Lung (tissue), 12 donors: ENCODE results near the gene SLC25A21. TPM values are rescaled to one million over a fixed set of nuclear protein-coding genes. Genes with fewer than 3 reads are reported as not detected.

ENCODE experiments used
- ATAC-seq: fragments of 200-7000 bp; cut with Tn5 transposase; one replicate; pipeline ENCODE4 v1.9.1; 2020; ENCODE audit warnings: moderate number of reproducible peaks; ENCODE audit not compliant: insufficient read depth, low FRiP score
- DNase-seq, 3 donors: peaks; one replicate each; pipeline ENCODE4 v3.0.0-alpha.2; 2013 to 2017
- H3K27ac ChIP-seq, 2 donors: one replicate each; pipeline ENCODE4 v1.5.1; 2013; ENCODE audit warnings: mild to moderate bottlenecking in 2 of 2, moderate library complexity in 2 of 2, control low read depth in 1 of 2, inconsistent platforms in 1 of 2, low read depth in 1 of 2, low read length in 1 of 2
- H3K27me3 ChIP-seq, 3 donors: one replicate each; pipeline ENCODE4 v1.5.1; 2013; ENCODE audit warnings: low read length in 2 of 3; ENCODE audit not compliant: control insufficient read depth in 3 of 3, insufficient read depth in 3 of 3
- H3K36me3 ChIP-seq, 4 donors: one replicate each; pipeline ENCODE4 v1.5.1; 2013; ENCODE audit warnings: low read length in 4 of 4, mild to moderate bottlenecking in 1 of 4, moderate library complexity in 1 of 4; ENCODE audit not compliant: control insufficient read depth in 4 of 4, insufficient read depth in 4 of 4
- H3K4me1 ChIP-seq, 5 donors: one replicate each; pipeline ENCODE4 v1.5.1; 2013; ENCODE audit warnings: low read length in 5 of 5, mild to moderate bottlenecking in 2 of 5, moderate library complexity in 1 of 5; ENCODE audit not compliant: control insufficient read depth in 5 of 5, insufficient read depth in 5 of 5
- H3K4me3 ChIP-seq: one replicate; pipeline ENCODE4 v1.5.1; 2013; ENCODE audit warnings: mild to moderate bottlenecking, control low read depth, moderate library complexity
- H3K9ac ChIP-seq, 2 donors: one replicate each; pipeline ENCODE4 v1.5.1; 2013; ENCODE audit warnings: low read length in 2 of 2, control low read depth in 1 of 2; ENCODE audit not compliant: insufficient read depth in 1 of 2
- H3K9me3 ChIP-seq, 4 donors: one replicate each; pipeline ENCODE4 v1.5.1; 2013; ENCODE audit warnings: low read length in 3 of 4, mild to moderate bottlenecking in 1 of 4, moderate library complexity in 1 of 4; ENCODE audit not compliant: control insufficient read depth in 4 of 4, insufficient read depth in 3 of 4
- WGBS, 2 donors: extraction: QIAGEN DNeasy Blood & Tissue Kit; methylation state at CpG; one replicate each; pipeline ENCODE4 v1.1.7; 2013; 5-methylcytosine and 5-hydroxymethylcytosine counted together
- polyA plus RNA-seq, 2 donors: library from polyadenylated mRNA; stranded (reverse); fragments of 200-250 nt; gene quantifications; one replicate each; pipeline ENCODE4 v1.2.1, GENCODE V29; 2013
- total RNA-seq, 2 donors: library from RNA; depleted of rRNA in 1 of 2; stranded (reverse); fragments of >200 nt in 1 of 2; gene quantifications; one replicate each; pipeline ENCODE4 v1.2.1, GENCODE V29; 2014 to 2021
- TF ChIP-seq, protein P1 (sequence below): IDR thresholded peaks from 2 replicates; pipeline ENCODE4 v1.5.1; 2012; ENCODE audit warnings: mild to moderate bottlenecking; ENCODE audit errors: control extremely low read depth, extremely low read depth
- donor health status: control.
- donor health status: control.
- donor health status: Bipolar disorder and iron deficiency.
- donor health status: healthy.
- donor health status: DM: yes; HTN: yes; CAD: no.

Gene SLC25A21
- total and polyA plus RNA-seq, 4 donors, result 0.23 to 2.6 (median 0.42) TPM

DNA sequence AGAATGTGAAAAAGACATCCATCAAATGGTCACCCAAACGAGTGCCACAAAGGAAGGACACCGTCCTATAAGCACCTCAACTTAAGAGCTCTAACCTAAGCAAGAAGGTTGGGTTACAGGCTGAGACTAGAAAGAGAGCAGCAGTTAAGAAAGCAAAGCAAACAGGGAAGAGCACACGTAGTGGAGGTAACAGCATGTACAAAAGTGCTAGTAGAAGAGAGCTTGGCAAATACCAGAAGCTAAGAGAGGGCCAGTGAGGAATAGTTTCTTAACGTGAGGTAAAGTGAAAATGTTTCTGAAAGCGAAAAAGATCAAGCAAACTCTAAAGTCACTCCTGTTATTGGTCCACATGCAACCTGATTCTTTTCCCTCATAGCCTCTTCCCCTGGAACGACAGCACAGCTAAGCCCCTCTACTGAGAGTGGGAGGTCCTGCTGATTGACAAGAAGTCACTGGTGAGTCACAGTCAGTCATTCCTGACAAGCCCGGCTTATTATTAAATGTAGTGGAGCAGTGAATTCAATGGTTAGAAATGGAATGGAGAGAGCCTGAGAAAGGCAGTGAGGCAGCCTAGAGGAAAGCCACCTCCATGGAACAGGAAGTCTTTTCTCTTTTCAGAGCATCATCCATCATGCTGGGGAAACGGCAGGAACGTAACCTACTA lies 204.4 kb downstream of the SLC25A21 start:
- no peaks in the 10 kb centered on the region for H3K36me3 ChIP-seq
- no peaks in the 10 kb centered on the region for H3K4me1 ChIP-seq
- no peak overlapping the region for H3K27ac ChIP-seq
- ATAC-seq (peak; percentile 67), DNase-seq (peak in 2 of 3 donors; percentile 1 to 16)
- TF ChIP-seq, protein P1, sequence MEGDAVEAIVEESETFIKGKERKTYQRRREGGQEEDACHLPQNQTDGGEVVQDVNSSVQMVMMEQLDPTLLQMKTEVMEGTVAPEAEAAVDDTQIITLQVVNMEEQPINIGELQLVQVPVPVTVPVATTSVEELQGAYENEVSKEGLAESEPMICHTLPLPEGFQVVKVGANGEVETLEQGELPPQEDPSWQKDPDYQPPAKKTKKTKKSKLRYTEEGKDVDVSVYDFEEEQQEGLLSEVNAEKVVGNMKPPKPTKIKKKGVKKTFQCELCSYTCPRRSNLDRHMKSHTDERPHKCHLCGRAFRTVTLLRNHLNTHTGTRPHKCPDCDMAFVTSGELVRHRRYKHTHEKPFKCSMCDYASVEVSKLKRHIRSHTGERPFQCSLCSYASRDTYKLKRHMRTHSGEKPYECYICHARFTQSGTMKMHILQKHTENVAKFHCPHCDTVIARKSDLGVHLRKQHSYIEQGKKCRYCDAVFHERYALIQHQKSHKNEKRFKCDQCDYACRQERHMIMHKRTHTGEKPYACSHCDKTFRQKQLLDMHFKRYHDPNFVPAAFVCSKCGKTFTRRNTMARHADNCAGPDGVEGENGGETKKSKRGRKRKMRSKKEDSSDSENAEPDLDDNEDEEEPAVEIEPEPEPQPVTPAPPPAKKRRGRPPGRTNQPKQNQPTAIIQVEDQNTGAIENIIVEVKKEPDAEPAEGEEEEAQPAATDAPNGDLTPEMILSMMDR, result no peak
- no peak overlapping the region for H3K9ac ChIP-seq
- H3K4me3 ChIP-seq, result no peak overlapping the region
- H3K27me3 ChIP-seq, result no peaks in the 10 kb centered on the region
- 41 to 53% methylated on average over 9 of the region's 9 CpGs for WGBS, 2 donors
- H3K9me3 ChIP-seq, result no peaks in the 10 kb centered on the region

DNA sequence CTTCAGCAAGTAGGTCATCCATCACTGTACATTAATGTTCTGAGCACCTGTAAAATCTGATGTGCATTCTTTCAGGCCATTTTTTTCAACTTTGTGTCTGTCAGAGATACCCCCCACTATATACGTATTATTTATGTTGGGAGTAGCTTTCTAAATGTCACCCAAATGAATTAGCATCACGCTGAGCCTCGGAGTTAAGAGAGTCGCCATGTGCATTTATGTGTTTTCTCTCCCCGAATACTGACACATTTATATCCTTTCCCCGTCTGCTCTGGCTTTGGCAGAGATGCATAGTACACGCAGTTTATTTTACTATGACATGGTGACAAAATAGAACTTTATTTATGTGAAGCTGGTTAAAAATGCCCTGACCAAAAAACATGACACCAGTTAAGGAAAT lies 216.4 kb downstream of the SLC25A21 start:
- Histone ChIP-seq H3K4me3 (no peak overlapping the region), H3K9me3 (peaks cover 0 to 2% (median 0%) of the 10 kb centered on the region in 4 donors), H3K27me3 (no peaks in the 10 kb centered on the region), H3K27ac (no peak overlapping the region), H3K4me1 (no peaks in the 10 kb centered on the region), H3K36me3 (no peaks in the 10 kb centered on the region), H3K9ac (no peak overlapping the region)
- TF ChIP-seq, protein P1, result no peak
- no peak for ATAC-seq
- 77 to 85% methylated on average over 7 of the region's 7 CpGs for WGBS, 2 donors
- DNase-seq, result no peak

DNA sequence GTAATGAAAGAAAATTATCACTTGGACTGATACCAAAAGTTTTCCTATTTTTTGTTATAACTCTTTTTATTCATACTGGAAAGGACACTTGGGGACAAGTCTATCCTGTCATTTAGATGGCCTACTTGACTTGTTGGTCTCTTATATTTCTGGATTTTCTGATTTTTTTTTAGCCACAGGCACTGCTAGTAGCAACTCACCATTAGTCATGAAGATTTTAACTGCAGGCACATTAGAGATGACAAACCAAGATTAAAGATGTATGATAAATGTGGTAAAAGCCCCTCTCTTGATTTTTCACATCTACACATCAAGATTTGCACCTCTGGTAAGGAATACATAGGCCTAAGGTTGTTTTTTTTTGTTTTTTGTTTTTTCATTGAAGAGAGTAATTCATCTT lies 217.0 kb downstream of the SLC25A21 start:
- H3K9me3 ChIP-seq, result peaks cover 0 to 2% (median 0%) of the 10 kb centered on the region in 4 donors
- H3K4me1 ChIP-seq, result no peaks in the 10 kb centered on the region
- no peak overlapping the region for H3K9ac ChIP-seq
- no peaks in the 10 kb centered on the region for H3K36me3 ChIP-seq
- ATAC-seq (no peak), DNase-seq (no peak)
- H3K27me3 ChIP-seq, result no peaks in the 10 kb centered on the region
- no peak overlapping the region for H3K4me3 ChIP-seq
- no peak overlapping the region for H3K27ac ChIP-seq
- TF ChIP-seq, protein P1, result no peak

DNA sequence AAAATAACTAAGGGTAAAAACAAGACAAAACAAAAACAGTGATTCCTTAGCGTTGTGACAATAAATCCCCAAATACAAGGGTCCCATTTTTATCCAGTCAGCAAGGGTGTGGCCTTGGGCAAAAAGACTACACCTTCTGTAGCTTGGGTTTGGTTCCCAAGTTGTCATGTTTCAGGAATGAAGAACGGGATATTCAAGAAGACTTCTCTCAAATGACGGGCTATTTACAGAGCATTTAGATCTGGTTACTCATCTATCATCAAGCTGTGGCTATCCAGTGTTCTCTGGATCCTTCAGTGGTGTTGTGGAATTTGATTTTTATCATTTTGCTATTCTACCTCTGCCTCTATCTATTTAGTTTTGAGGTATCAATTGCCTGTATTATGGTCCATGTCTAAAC lies 219.7 kb downstream of the SLC25A21 start:
- no peak for DNase-seq
- H3K4me3 ChIP-seq, result no peak overlapping the region
- no peak overlapping the region for H3K27ac ChIP-seq
- H3K9ac ChIP-seq, result no peak overlapping the region
- H3K36me3 ChIP-seq, result no peaks in the 10 kb centered on the region
- H3K27me3 ChIP-seq, result peaks cover 0 to 4% (median 0%) of the 10 kb centered on the region in 3 donors
- H3K9me3 ChIP-seq, result peaks cover 0 to 2% (median 0%) of the 10 kb centered on the region in 4 donors
- TF ChIP-seq, protein P1, result no peak
- H3K4me1 ChIP-seq, result no peaks in the 10 kb centered on the region
- ATAC-seq, result no peak
- WGBS, 2 donors, result 91% methylated on average over 3 of the region's 3 CpGs
